GM19467 (cell line): ENCODE data around the gene NENF.

Experiments
- ATAC-seq: cut with Tn5 transposase; IDR thresholded peaks from one replicate; pipeline ENCODE4 v1.9.1; 2021; ENCODE audit warnings: mild to moderate bottlenecking, moderate library complexity; ENCODE audit not compliant: unreplicated experiment

Gene NENF

DNA sequence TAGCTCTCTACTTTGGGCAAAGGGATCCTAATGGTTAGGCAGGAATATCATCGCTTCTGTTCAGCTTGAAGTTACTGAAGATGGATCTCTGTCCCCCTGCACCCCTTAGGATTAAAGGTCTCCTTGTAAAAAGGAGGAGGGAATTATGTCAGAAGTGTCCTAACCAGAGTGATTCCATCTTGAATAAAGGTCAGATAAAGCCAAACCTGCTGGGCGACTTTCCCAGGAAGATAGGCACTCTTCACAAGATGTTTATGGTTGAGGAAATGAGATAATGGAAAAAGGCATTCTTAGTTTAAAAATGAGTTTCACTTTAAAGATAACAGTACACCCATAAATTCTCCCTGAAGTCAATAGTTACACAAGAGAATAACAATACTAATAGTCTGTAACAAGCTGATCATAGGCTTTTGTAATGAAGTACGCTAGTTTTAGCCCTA lies 1.7 kb upstream of the NENF start:
- ATAC-seq, result no peak

DNA sequence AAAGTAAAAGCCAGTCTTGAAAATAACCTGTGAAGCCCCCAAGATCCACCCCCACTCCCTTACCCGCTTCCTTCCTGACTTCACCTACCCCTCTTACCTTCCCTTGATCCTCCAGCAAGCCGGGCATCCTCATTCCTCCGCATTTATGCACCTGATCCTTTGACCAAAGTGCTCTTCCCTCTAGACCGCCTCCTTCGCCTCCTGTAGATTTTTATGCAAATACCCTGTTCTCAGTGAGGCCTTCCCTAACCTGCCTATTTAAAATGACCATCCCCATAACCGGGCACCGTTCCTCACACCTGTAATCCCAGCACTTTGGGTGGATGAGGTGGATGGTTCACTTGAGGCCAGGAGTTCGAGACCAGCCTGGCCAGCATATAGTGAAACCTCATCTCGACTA lies 1.1 kb upstream of the NENF start:
- ATAC-seq, result no peak

- no peak for ATAC-seq
These were observed 454 bp upstream of the NENF start for GRCh38 chr1:212432272-212432660.

DNA sequence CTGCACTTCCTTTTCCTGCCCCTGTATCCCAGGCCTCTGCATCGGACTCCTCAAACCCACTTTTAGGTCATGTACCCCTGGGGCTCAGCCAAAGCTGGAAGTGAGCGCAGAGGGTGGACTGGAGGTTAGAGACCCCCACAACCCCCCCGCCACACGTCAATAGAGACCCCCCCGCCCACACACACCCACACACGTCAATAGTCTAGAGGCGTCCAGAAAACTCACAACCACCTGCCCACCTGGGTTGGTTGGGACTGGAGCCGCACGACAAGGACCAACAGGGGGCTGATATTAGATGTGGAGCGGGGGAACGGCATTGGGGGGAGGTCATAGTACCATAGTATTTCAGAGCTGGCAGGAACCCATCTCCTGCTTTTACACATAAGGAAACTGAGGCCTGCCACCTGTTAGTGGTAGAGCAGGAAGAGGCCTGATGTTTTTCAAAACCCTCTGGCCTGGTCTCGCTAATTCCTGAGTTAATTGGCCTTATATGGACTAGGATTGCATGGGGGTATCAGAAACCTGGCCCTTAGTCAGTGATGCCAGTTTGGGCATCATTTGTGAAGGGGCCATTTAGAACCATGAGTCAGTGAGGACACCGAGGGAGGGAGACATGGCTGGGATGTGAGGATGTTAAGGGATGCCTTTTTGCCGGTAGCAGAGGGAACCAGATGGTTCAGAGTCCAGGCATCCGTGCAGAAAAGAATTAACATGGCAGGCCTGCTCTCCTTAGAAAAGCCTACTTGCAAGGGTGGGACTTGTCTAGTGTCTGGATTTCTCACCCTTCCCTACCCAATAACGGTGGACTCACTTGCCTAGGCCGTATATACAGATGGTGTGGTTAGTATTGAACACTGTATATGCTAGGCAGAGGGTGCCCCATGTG lies 1.1 kb downstream of the NENF start:
- no peak for ATAC-seq

DNA sequence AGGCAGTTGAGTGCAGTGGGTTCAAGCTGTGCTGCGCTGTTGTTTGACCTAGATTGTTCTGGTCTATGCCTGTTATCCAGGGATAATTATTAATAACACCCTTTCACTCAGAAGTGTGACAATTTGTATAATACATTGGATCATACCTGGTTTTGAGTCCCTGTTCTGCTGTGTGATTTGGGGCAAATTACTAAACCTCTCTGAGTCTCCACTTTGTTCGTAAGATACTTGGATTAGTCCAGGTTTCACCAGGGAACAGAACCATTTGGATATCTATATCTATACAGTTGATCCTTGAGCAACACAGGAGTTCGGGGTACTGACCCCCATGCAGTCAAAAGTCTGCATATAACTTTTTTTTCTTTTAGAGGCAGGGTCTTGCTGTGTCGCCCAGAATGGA lies 2.3 kb downstream of the NENF start:
- no peak for ATAC-seq

GRCh38 chr1:212437179-212437798 lies 4.6 kb downstream of the NENF start:
- ATAC-seq, result no peak

GRCh38 chr1:212438831-212439237 lies 6.1 kb downstream of the NENF start:
- no peak for ATAC-seq

GRCh38 chr1:212440419-212440818 lies 7.7 kb downstream of the NENF start:
- no peak for ATAC-seq

- no peak for ATAC-seq
These were observed 9.7 kb downstream of the NENF start for GRCh38 chr1:212442408-212442807.

DNA sequence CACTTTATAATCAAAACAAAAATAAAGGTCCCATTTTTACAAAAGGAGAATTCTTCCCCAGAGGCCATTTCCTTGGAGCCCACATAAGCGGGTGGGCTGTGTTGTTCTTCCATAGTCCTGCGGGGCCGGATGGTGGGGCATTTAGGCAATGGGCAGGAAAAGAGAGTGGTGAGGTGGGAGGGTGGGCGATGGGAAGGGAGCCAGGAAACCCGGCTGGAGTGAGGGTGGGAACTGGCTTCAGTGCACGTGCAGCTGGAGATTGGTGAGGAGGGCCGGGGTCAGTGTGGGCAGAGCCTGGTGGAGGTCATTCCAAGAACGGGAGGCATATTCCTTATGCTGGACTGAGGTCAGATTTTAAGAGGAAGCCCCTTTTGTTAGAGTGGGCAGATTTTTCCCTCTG lies 13.6 kb downstream of the NENF start:
- no peak for ATAC-seq

- no peak for ATAC-seq
These were observed 14.8 kb downstream of the NENF start for GRCh38 chr1:212447478-212447877.

GRCh38 chr1:212450331-212450881 lies 17.7 kb downstream of the NENF start:
- no peak for ATAC-seq

GRCh38 chr1:212451416-212452322 lies 18.9 kb downstream of the NENF start:
- ATAC-seq, result no peak

DNA sequence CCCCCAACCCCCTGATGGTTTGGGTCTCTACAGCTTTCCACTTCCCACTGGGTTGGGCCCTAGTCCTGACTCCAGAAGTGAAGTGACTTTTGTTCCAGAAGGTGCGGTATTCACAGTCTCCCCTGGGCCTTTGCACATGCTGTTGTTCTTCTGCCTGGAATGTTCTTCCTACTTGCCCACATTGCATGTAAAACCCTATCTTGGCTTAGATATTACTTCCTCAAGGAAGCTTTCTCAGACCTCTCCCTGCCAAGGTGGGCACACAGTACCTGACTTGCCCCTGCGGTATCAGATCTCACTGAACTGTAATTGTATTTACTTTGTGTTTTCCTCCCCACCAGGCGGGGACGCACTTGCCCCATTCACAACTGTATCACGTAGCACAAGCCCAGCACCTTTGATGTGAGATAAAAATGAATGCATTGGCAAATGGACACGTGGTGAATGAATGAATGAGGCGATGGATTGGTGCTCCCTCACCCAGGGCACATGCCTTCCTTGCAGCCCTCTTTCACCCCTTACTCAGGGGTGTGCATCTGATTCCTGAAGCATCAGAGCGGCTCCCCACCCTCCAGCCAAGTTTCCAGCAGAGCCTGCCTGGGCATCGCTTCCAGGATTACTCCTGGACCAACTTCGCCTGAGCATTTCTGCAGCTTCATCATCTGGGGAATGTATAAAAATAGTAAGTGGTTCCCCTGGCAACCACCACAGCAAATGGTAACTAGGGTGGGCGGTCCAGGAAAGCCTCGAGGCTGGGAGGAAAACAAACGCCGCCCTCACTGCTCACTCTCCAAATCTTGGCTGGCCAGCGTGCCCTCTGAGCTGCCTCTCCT lies 19.8 kb downstream of the NENF start:
- no peak for ATAC-seq

- ATAC-seq, result no peak
These were observed 20.6 kb downstream of the NENF start for GRCh38 chr1:212453156-212453857.

DNA sequence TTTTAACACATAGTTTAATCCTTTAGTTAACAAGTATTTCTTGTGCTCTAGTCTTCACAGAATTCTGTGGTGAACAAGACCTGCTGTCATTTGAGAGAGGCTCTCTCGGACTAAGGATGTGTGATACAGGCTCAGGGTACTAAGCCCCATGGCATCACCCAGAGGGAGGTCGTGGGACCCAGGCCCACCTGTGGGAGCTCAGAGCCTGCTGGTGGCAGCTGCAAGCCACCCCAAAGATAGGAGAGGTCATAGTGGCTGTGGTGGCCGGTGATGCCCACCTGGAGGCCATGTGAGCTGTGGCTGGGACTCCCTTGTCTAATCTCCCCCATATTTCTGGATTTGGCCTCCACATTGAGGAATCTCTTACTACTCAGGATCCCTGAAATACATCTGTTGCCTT lies 22.0 kb downstream of the NENF start:
- no peak for ATAC-seq

GRCh38 chr1:212455401-212455800 lies 22.7 kb downstream of the NENF start:
- ATAC-seq, result no peak

- ATAC-seq, result peak; percentile 59
These were observed 23.2 kb downstream of the NENF start for GRCh38 chr1:212455803-212456528.
